HG03457 (cell line): ENCODE results near the gene LRRC4C.
"Not testable (repeated sequence)": the region's sequence is repeated elsewhere in the genome, so short reads cannot be mapped to it uniquely, and the experiment has no call there.

Source experiments
- ATAC-seq: cut with Tn5 transposase; IDR thresholded peaks from one replicate; pipeline ENCODE4 v1.9.1; 2021; ENCODE audit warnings: moderate number of reproducible peaks; ENCODE audit not compliant: unreplicated experiment

Gene LRRC4C

GRCh38 chr11:40544162-40544561 is 915.3 kb downstream of the LRRC4C start:
- ATAC-seq = no peak

- no peak for ATAC-seq
Measured at GRCh38 chr11:40542821-40543220, 916.6 kb downstream of the LRRC4C start.

GRCh38 chr11:40537734-40538133 is 921.7 kb downstream of the LRRC4C start:
- ATAC-seq = no peak

- not testable (repeated sequence) for ATAC-seq
Measured at GRCh38 chr11:40522080-40522479, 937.4 kb downstream of the LRRC4C start.

DNA sequence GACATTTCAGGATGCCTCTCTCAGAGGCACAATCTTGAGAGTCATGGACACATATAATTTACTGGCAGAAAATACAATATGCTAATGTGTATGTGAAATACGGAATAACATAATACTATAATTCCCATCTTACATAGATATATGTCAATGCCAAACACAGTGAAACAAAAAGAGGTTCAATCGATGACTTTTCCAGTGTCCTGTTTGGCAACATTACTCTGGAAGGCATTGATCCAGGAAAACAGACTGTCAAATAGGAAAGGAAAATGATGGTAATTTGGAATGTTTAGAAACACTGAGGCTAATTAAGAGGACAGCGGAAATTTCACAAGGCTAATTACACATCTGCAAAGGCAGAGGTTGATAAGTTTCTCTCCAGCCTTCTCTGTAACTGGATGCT is 942.3 kb downstream of the LRRC4C start:
- ATAC-seq = no peak

DNA sequence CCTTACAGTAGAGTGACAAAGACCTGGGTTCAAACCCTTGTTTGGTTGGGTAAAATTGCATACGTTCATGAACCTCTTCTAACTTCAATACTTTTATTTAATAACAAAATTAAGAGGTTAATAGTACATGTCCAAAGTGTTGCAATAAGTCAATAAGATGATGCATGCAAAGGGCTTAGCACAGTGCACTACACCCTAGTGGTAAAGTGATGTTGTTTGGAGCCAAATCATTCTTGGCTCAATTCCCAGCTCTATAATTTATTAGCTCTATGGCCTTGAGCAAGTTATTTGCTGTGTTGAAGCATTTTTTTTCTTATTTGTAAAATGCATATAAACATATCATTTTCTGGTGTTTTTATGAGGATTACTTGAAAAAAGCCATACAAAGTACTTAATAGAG is 945.3 kb downstream of the LRRC4C start:
- no peak for ATAC-seq

DNA sequence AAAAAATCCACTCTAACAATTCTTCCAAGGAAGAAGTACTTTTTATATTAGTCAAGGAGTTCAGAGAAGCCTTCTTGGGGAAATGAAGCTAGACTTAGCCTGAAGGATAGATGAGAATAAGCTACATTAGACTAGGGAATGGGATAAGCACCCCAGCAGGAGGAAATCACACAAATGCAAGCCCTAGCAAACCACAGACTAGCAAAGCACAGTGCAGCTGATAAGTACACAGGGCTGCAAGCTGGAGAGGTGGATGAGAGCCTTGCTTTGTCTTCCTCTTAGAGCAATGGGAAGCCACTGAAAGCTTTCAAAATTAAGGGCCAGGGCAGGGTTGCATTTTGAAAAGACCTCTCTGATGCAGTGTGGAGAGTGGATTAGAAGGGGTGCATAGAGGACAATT is 946.2 kb downstream of the LRRC4C start:
- ATAC-seq = no peak

- no peak for ATAC-seq
Measured at GRCh38 chr11:40508303-40508702, 951.1 kb downstream of the LRRC4C start.

- no peak for ATAC-seq
Measured at GRCh38 chr11:40506226-40506625, 953.2 kb downstream of the LRRC4C start.

DNA sequence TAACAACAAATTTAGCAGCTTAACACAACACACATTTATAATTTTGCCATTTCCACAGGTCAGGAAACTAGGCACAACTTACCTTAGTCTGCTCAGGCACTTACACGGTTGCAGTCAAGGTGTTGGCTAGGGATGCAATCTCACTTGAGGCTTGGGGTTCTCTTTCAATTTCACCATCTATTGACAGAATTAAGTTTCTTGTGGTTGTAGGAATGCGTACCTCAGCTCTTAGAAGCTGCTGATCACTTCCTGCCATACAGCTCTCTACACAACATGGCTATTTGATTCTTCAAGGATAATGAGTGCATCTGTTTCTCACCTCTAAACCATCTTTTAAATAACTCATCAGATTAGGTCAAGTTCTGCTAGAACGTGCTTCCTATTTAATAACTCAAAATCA is 968.1 kb downstream of the LRRC4C start:
- no peak for ATAC-seq

DNA sequence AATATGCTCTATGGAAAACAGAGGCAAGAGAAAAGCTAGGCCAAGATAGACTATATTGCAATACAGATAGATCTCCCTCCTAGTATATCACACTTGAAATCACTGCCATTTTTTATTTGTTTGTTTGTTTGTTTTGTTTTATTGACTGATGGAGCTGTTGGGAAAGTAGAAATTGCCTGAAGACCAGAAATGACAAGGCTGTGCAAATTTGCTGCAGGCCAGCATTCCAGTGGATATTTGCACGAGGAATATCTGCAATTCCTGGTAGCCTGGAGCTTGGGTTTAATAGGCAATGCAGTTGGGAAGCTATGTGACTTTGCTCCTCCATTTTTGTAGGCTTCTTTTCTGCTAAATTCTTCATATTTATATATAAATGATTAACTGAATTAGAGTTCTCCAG is 991.7 kb downstream of the LRRC4C start:
- no peak for ATAC-seq

GRCh38 chr11:40445391-40445790 is 1014.1 kb downstream of the LRRC4C start:
- no peak for ATAC-seq

DNA sequence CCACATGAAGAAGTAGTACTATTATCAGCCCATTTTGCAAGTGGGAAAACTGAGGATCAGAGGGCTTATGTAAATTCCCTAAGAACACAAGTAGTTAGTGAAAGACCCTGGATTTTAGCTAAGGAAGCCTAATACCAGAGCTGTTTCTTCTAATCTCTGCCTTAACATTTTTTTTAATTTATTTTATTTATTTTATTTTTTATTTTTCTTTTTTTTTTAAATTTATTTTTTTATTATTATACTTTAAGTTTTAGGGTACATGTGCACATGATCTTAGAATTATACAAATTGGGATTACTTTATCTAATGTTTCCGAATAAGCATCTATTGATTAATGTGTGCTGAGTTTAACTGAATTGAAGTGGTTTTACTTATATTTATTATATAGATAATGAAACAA is 1015.3 kb downstream of the LRRC4C start:
- no peak for ATAC-seq

DNA sequence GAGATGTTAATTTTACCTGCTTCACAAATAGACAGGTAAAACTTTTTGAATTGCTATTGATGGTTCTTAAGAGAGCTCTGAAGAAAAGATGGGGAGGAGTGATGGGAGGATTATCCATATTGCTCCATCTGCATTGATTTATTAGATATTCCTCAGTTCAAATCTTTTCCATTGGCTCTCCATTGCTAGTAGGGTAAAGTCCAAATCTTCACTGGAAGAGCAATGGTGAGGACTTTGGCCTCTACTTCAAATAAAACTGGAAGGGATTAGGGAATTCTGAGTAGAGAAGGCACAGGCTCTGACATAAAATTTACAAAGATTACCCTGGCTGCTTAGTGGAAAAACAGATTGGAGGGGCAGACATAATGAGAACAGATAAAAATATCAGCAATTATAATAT is 1024.1 kb downstream of the LRRC4C start:
- ATAC-seq = no peak

- ATAC-seq = no peak
Measured at GRCh38 chr11:40434926-40435325, 1024.5 kb downstream of the LRRC4C start.

GRCh38 chr11:40432358-40432757 is 1027.1 kb downstream of the LRRC4C start:
- ATAC-seq = no peak

DNA sequence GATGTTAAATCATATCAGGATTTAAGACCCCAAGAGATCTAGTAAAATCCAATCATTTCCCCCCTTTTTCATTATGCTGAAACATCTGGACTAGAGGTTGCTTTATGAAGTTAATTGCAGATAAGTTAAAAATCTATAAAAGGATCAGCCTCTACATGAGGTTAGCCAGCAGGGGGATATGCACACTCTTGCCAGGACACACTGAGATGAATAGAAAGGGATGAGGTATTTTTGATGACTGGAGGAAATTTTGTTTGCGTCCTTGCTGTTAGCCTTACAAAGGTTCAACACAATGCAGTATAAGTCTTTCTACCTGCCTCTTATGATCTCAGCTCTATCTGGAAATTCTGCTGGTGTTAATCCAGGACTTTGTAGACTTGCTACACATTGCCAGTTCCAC is 1034.3 kb downstream of the LRRC4C start:
- ATAC-seq = no peak

GRCh38 chr11:40421208-40421981 is 1038.1 kb downstream of the LRRC4C start:
- ATAC-seq = no peak

DNA sequence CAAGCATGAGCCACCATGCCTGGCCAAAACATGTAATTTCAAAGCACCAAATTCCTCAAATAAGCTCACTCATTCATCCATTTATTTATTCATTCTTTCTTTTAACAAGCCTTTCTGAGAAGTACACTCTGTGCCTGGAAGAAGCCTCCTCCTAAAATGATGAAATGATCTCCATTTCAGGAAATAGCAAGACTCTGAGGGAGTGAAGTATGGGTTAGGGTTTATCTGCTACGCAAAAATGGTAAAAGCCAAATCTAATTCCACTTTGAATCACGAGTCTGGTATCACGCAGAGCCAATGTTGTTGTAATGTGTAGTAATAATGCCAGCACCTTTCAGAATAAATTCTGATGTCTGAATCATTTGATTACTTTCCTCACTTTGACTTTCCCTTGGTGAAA is 1041.8 kb downstream of the LRRC4C start:
- no peak for ATAC-seq

GRCh38 chr11:40407355-40407754 is 1052.1 kb downstream of the LRRC4C start:
- no peak for ATAC-seq

DNA sequence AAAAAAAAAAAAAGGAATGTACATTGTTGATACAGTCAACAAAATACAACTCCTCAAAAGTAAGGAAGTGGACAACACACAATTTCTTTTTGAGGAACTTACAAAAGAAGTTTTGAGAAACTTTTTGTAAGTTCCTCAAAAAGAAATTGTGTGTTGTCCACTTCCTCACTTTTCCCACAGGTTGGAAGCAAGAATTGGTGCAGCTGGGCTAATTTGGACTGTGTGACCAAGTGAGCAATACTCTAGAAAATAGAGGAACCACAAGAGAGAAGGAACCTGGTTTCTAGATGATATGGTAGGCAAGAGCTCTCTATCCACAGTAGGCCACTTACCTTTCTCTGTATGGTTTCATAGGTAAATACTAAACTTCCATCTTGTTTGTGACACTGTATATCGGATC is 1053.8 kb downstream of the LRRC4C start:
- ATAC-seq = no peak

GRCh38 chr11:40403321-40403720 is 1056.1 kb downstream of the LRRC4C start:
- ATAC-seq = no peak
